WERI-Rb-1 (cell line): ENCODE results near the gene MAML3.

Source experiments
- DNase-seq: peaks from one replicate; pipeline ENCODE4 v3.0.0-alpha.2; 2020
- H3K27ac ChIP-seq: fragments of 250-450 bp; sonication (Bioruptor Pico); 2 replicates; pipeline ENCODE4 v1.5.1; 2020; ENCODE audit warnings: mild to moderate bottlenecking, moderate library complexity
- H3K27me3 ChIP-seq: fragments of 250-450 bp; sonication (Bioruptor Pico); 2 replicates; pipeline ENCODE4 v1.5.1; 2021; ENCODE audit warnings: mild to moderate bottlenecking, low read depth, moderate library complexity; ENCODE audit not compliant: insufficient read depth, severe bottlenecking
- H3K36me3 ChIP-seq: fragments of 250-450 bp; sonication (Bioruptor Pico); 2 replicates; pipeline ENCODE4 v1.5.1; 2020; ENCODE audit warnings: mild to moderate bottlenecking, moderate library complexity
- H3K4me3 ChIP-seq: 2 replicates; pipeline ENCODE4 v1.5.1; 2011; ENCODE audit warnings: low read depth, mild to moderate bottlenecking, control low read depth, low read length
- H3K9me3 ChIP-seq: fragments of 250-450 bp; sonication (Bioruptor Pico); 2 replicates; pipeline ENCODE4 v1.5.1; 2021; ENCODE audit warnings: mild to moderate bottlenecking, moderate library complexity; ENCODE audit not compliant: severe bottlenecking
- CTCF ChIP-seq: IDR thresholded peaks from 2 replicates; pipeline ENCODE4 v1.5.1; 2011; ENCODE audit warnings: low read depth, mild to moderate bottlenecking, control low read depth, inconsistent platforms, low read length

MAML3 gene

GRCh38 chr4:140065393-140065792 lies 88.6 kb downstream of the MAML3 start:
- Histone ChIP-seq H3K27ac (no peak overlapping the region), H3K27me3 (no peaks in the 10 kb centered on the region), H3K4me3 (no peak overlapping the region), H3K36me3 (no peaks in the 10 kb centered on the region), H3K9me3 (no peaks in the 10 kb centered on the region)
- TF ChIP-seq CTCF = no peak
- DNase-seq = no peak

GRCh38 chr4:140061659-140062289 lies 92.2 kb downstream of the MAML3 start:
- Histone ChIP-seq H3K27me3 (no peaks in the 10 kb centered on the region), H3K9me3 (no peaks in the 10 kb centered on the region), H3K36me3 (no peaks in the 10 kb centered on the region), H3K4me3 (no peak overlapping the region), H3K27ac (no peak overlapping the region)
- DNase-seq = no peak
- no peak for TF ChIP-seq CTCF

- no peak overlapping the region for H3K4me3 ChIP-seq
- H3K27ac ChIP-seq = no peak overlapping the region
- no peaks in the 10 kb centered on the region for H3K36me3 ChIP-seq
- no peak for DNase-seq
- no peaks in the 10 kb centered on the region for H3K9me3 ChIP-seq
- H3K27me3 ChIP-seq = no peaks in the 10 kb centered on the region
- TF ChIP-seq CTCF = no peak
Measured at GRCh38 chr4:140061194-140061593, 92.8 kb downstream of the MAML3 start.

- TF ChIP-seq CTCF = no peak
- Histone ChIP-seq H3K27ac (no peak overlapping the region), H3K4me3 (no peak overlapping the region), H3K36me3 (no peaks in the 10 kb centered on the region), H3K27me3 (no peaks in the 10 kb centered on the region), H3K9me3 (no peaks in the 10 kb centered on the region)
- DNase-seq = no peak
Measured at GRCh38 chr4:140059159-140059558, 94.8 kb downstream of the MAML3 start.

GRCh38 chr4:140057701-140058100 lies 96.3 kb downstream of the MAML3 start:
- Histone ChIP-seq H3K27ac (no peak overlapping the region), H3K9me3 (no peaks in the 10 kb centered on the region), H3K4me3 (no peak overlapping the region), H3K27me3 (no peaks in the 10 kb centered on the region), H3K36me3 (no peaks in the 10 kb centered on the region)
- DNase-seq = no peak
- TF ChIP-seq CTCF = no peak

GRCh38 chr4:140056015-140056414 lies 98.0 kb downstream of the MAML3 start:
- Histone ChIP-seq H3K9me3 (no peaks in the 10 kb centered on the region), H3K27me3 (no peaks in the 10 kb centered on the region), H3K4me3 (no peak overlapping the region), H3K36me3 (no peaks in the 10 kb centered on the region), H3K27ac (peak overlapping the region; percentile 52)
- no peak for DNase-seq
- TF ChIP-seq CTCF = no peak
